IMR-90 (cell line): Measurements from ENCODE around the gene CEP128. TPM values are rescaled to one million over a fixed set of nuclear protein-coding genes. Genes with fewer than 3 reads are reported as not detected.

Experiments
- ATAC-seq: fragments of 200-7000 bp; cut with Tn5 transposase; 2 replicates; pipeline ENCODE4 v1.9.1; 2020; ENCODE audit warnings: low read depth, mild to moderate bottlenecking, moderate library complexity
- BruUV-seq: library from RNA; stranded (reverse); fragments of 400-500 nt; replicated peaks from 2 replicates; lab custom pipeline; 2021; lab: Mats Ljungman, UMichigan
- CTCF ChIA-PET: fragments of 300-600 bp; formaldehyde crosslinking; extraction: SDS; loops from one replicate; lab custom pipeline; 2021; ENCODE audit warnings: antibody characterized with exemption; lab: Yijun Ruan, JAX
- POLR2A ChIA-PET: fragments of 300-600 bp; sonication (Branson Sonifier 250); formaldehyde crosslinking; loops from one replicate; lab custom pipeline; 2022; ENCODE audit warnings: antibody characterized with exemption; ENCODE audit not compliant: unreplicated experiment; lab: Charles Lee
- DNase-seq: peaks from one replicate; pipeline ENCODE4 v3.0.0; 2013
- H2AFZ ChIP-seq: replicated peaks from 2 replicates; pipeline ENCODE3; 2013; ENCODE audit warnings: low read length, mild to moderate bottlenecking; ENCODE audit not compliant: poor library complexity
- H2AK5ac ChIP-seq: 2 replicates; pipeline ENCODE4 v1.6.1; 2013; ENCODE audit warnings: low read depth, low read length, inconsistent platforms
- H2AK9ac ChIP-seq: replicated peaks from 2 replicates; pipeline ENCODE3; 2013; ENCODE audit warnings: mild to moderate bottlenecking, low read depth, low read length, moderate library complexity; ENCODE audit not compliant: poor library complexity
- H2BK120ac ChIP-seq: 2 replicates; pipeline ENCODE4 v1.6.1; 2013; ENCODE audit warnings: low read depth, low read length, inconsistent platforms
- H2BK15ac ChIP-seq: 3 replicates; pipeline ENCODE4 v1.6.1; 2013; ENCODE audit warnings: low read depth, low read length, inconsistent platforms
- H2BK20ac ChIP-seq: 2 replicates; pipeline ENCODE4 v1.6.1; 2013; ENCODE audit warnings: low read depth, mild to moderate bottlenecking, inconsistent platforms, low read length, moderate library complexity
- H2BK5ac ChIP-seq: 2 replicates; pipeline ENCODE4 v1.6.1; 2013; ENCODE audit warnings: mild to moderate bottlenecking, low read depth, low read length, inconsistent platforms; ENCODE audit not compliant: poor library complexity, severe bottlenecking
- H3K14ac ChIP-seq: replicated peaks from 2 replicates; pipeline ENCODE4 v1.6.1; 2013; ENCODE audit warnings: low read depth, low read length, inconsistent platforms
- H3K18ac ChIP-seq: 2 replicates; pipeline ENCODE4 v1.6.1; 2013; ENCODE audit warnings: low read depth, low read length, control low read depth
- H3K23ac ChIP-seq: 2 replicates; pipeline ENCODE4 v1.6.1; 2013; ENCODE audit warnings: low read depth, low read length, inconsistent platforms
- H3K27ac ChIP-seq: 2 replicates; pipeline ENCODE4 v1.5.1; 2013; ENCODE audit warnings: mild to moderate bottlenecking, control low read depth, low read length; ENCODE audit not compliant: insufficient read depth
- H3K27me3 ChIP-seq: 2 replicates; pipeline ENCODE4 v1.6.1; 2013; ENCODE audit warnings: low read length; ENCODE audit not compliant: control insufficient read depth, insufficient read depth
- H3K36me3 ChIP-seq: 2 replicates; pipeline ENCODE4 v1.6.1; 2013; ENCODE audit warnings: low read length, mixed read lengths; ENCODE audit not compliant: control insufficient read depth, insufficient read depth
- H3K4ac ChIP-seq: 2 replicates; pipeline ENCODE4 v1.6.1; 2013; ENCODE audit warnings: low read depth, low read length, inconsistent platforms
- H3K4me1 ChIP-seq: 2 replicates; pipeline ENCODE4 v1.6.1; 2013; ENCODE audit warnings: low read length, mixed read lengths; ENCODE audit not compliant: control insufficient read depth, insufficient read depth
- H3K4me2 ChIP-seq: 2 replicates; pipeline ENCODE4 v1.6.1; 2013; ENCODE audit warnings: low read depth, mild to moderate bottlenecking, control low read depth, low read length, moderate library complexity
- H3K4me3 ChIP-seq: 2 replicates; pipeline ENCODE4 v1.5.1; 2013; ENCODE audit warnings: low read depth, mild to moderate bottlenecking, control low read depth, low read length, moderate library complexity; ENCODE audit not compliant: insufficient read depth
- H3K56ac ChIP-seq: 2 replicates; pipeline ENCODE4 v1.6.1; 2013; ENCODE audit warnings: low read length, inconsistent platforms; ENCODE audit not compliant: insufficient read depth; ENCODE audit errors: extremely low read depth
- H3K79me1 ChIP-seq, 2 experiments: 2 replicates each; pipeline ENCODE4 v1.6.1; 2013; ENCODE audit warnings: low read length in 2 of 2, inconsistent platforms in 1 of 2, low read depth in 1 of 2
- H3K9ac ChIP-seq: 2 replicates; pipeline ENCODE4 v1.6.1; 2013; ENCODE audit warnings: low read depth, low read length, control low read depth
- H3K9me1 ChIP-seq: 2 replicates; pipeline ENCODE4 v1.6.1; 2013; ENCODE audit warnings: low read length, inconsistent platforms; ENCODE audit not compliant: insufficient read depth
- H3K9me3 ChIP-seq: 2 replicates; pipeline ENCODE4 v1.6.1; 2013; ENCODE audit warnings: low read length; ENCODE audit not compliant: control insufficient read depth, insufficient read depth
- H4K20me1 ChIP-seq: 2 replicates; pipeline ENCODE4 v1.6.1; 2013; ENCODE audit warnings: low read length, inconsistent platforms; ENCODE audit not compliant: insufficient read depth
- H4K5ac ChIP-seq: 2 replicates; pipeline ENCODE4 v1.6.1; 2013; ENCODE audit warnings: mild to moderate bottlenecking, low read depth, low read length, control low read depth
- H4K8ac ChIP-seq, 2 experiments: 2 replicates each; pipeline ENCODE4 v1.6.1; 2013; ENCODE audit warnings: low read depth in 2 of 2, low read length in 2 of 2, control low read depth in 1 of 2, inconsistent platforms in 1 of 2
- H4K91ac ChIP-seq: 2 replicates; pipeline ENCODE4 v1.6.1; 2013; ENCODE audit warnings: low read depth, low read length, inconsistent platforms; ENCODE audit not compliant: insufficient read depth
- FOS ChIP-seq: fragments of 150-350 bp; IDR thresholded peaks from 2 replicates; pipeline ENCODE4 v1.6.1; 2016; ENCODE audit warnings: low read depth, low read length
- POLR2A ChIP-seq: IDR thresholded peaks from 2 replicates; pipeline ENCODE4 v1.6.1; 2012; ENCODE audit warnings: mild to moderate bottlenecking, low read depth, low read length
- WGBS, 2 experiments: methylation state at CpG; one replicate each; pipeline versions ENCODE4 v1.1.5 to v1.1.7; 2013; ENCODE audit warnings: missing lambda C conversion rate in 2 of 2; ENCODE audit not compliant: insufficient read length in 1 of 2; ENCODE audit errors: extremely low coverage in 2 of 2; 5-methylcytosine and 5-hydroxymethylcytosine counted together
- dilution Hi-C: fragments of 300-500 bp; cut with HindIII; formaldehyde crosslinking; loops from one replicate; pipeline ENCODE4 v1.14.3; 2018; ENCODE audit warnings: low sequenced_read_pairs; ENCODE audit not compliant: unreplicated experiment
- in situ Hi-C: fragments of 300-500 bp; cut with MboI; formaldehyde crosslinking; loops from 3 replicates; pipeline ENCODE4 v1.14.3; 2019; ENCODE audit warnings: low sequenced_read_pairs, inconsistent platforms, mixed read lengths
- intact Hi-C: fragments of 100-400 bp; cut with micrococcal nuclease; formaldehyde crosslinking; loops from 2 replicates; pipeline ENCODE4 v1.10.0; 2022
- polyA plus RNA-seq, 3 experiments: library from polyadenylated mRNA; depleted of rRNA; stranded (reverse); fragments of >200 nt; gene quantifications; 2 replicates each; pipeline ENCODE4 v1.2.3, GENCODE V29; 2012; ENCODE audit warnings: low replicate concordance in 1 of 3
- total RNA-seq: library from RNA; depleted of rRNA; stranded (reverse); fragments of >200 nt; gene quantifications from 2 replicates; pipeline ENCODE4 v1.2.3, GENCODE V29; 2012

CEP128 gene
- total and polyA plus RNA-seq, 2 of the 4 experiments (the other 2 are of a cell fraction), result 1.9 to 5.7 TPM

GRCh38 chr14:80584744-80585505 is 356.6 kb downstream of the CEP128 start:
- Histone ChIP-seq H4K20me1 (no peaks in the 10 kb centered on the region), H4K91ac (no peak overlapping the region; the same call in 1 of the 2 replicates), H3K4me3 (no peak overlapping the region), H3K4ac (peak overlapping the region; percentile 57; the same call in 1 of the 2 replicates), H2BK15ac (0 out of 3 replicates have a peak overlapping the region, but pooled peaks have one; percentile 9), H2AK9ac (no peak overlapping the region), H2AK5ac (no peak overlapping the region), H3K36me3 (no peaks in the 10 kb centered on the region), H3K4me1 (peaks cover 1% of the 10 kb centered on the region; the same call in 1 of the 2 replicates), H2BK20ac (peak overlapping the region; percentile 71), H2AFZ (no peak overlapping the region), H3K4me2 (no peak overlapping the region; the same call in 1 of the 2 replicates), H2BK120ac (peak overlapping the region; percentile 66), H4K8ac (peak overlapping the region in 1 of 2 experiments; percentile 14; a peak in 1 of 4 replicates), H3K79me1 (no peaks in the 10 kb centered on the region), H3K56ac (no peak overlapping the region), H3K18ac (peak overlapping the region; percentile 69; the same call in 1 of the 2 replicates), H2BK5ac (peak overlapping the region; percentile 31), H3K14ac (0 out of 2 replicates have a peak overlapping the region, but pooled peaks have one; percentile 10), H4K5ac (no peak overlapping the region), H3K9ac (no peak overlapping the region), H3K23ac (no peak overlapping the region), H3K9me3 (no peaks in the 10 kb centered on the region), H3K9me1 (0 out of 2 replicates have a peak, but pooled peaks cover 3% of the 10 kb centered on the region), H3K27ac (no peak overlapping the region), H3K27me3 (no peaks in the 10 kb centered on the region)
- dilution Hi-C loops (no loop called here), in situ Hi-C loops (no loop called here), intact Hi-C loops (loop anchor here (5.0 kb wide), 1 partner anchor 262 kb away; no protein-coding TSS in a partner anchor)
- no TSS peak for BruUV-seq
- peak; percentile 48; the same call in 1 of the 2 replicates for TF ChIP-seq FOS
- TF ChIP-seq POLR2A, result no peak
- CTCF ChIA-PET, result no interaction called here
- no CpG with 5 or more reads among the region's 2 CpGs for WGBS, 2 experiments
- POLR2A ChIA-PET, result no interaction called here
- ATAC-seq, result peak; percentile 30
- DNase-seq, result peak; percentile 82
